GM12892 (cell line): Measurements from ENCODE around the gene MISP.

Experiments
- POLR2A ChIP-seq: IDR thresholded peaks from 2 replicates; pipeline ENCODE4 v1.6.1; 2011; ENCODE audit warnings: low read depth, low read length, control low read depth
- POLR2AphosphoS5 ChIP-seq: IDR thresholded peaks from 2 replicates; pipeline ENCODE4 v1.6.1; 2011; ENCODE audit warnings: low read depth, low read length, control low read depth
- TAF1 ChIP-seq: IDR thresholded peaks from 2 replicates; pipeline ENCODE4 v1.6.1; 2011; ENCODE audit warnings: low read depth, mild to moderate bottlenecking, control low read depth, low read length, borderline replicate concordance

- TF ChIP-seq POLR2A: no peak
- TF ChIP-seq POLR2AphosphoS5: no peak
- TF ChIP-seq TAF1: no peak
Observed at GRCh38 chr19:784541-784940, 33.6 kb downstream of the MISP start.
